C4-2B (cell line): Measurements from ENCODE around the gene SYNDIG1.

Source experiments
- H3K27ac ChIP-seq: fragments of 450-650 bp; 2 replicates; pipeline ENCODE4 v1.5.1; 2017
- CTCF ChIP-seq: fragments of 450-650 bp; conservative IDR thresholded peaks from 2 replicates; pipeline ENCODE4 v1.5.1; 2017; ENCODE audit warnings: mild to moderate bottlenecking
- ZFX ChIP-seq: fragments of 450-650 bp; IDR thresholded peaks from 2 replicates; pipeline ENCODE4 v1.6.1; 2017

Gene SYNDIG1

GRCh38 chr20:24600012-24600411 is 130.6 kb downstream of the SYNDIG1 start:
- H3K27ac ChIP-seq = no peak overlapping the region
- no peak for TF ChIP-seq ZFX
- TF ChIP-seq CTCF = peak; percentile 36

DNA sequence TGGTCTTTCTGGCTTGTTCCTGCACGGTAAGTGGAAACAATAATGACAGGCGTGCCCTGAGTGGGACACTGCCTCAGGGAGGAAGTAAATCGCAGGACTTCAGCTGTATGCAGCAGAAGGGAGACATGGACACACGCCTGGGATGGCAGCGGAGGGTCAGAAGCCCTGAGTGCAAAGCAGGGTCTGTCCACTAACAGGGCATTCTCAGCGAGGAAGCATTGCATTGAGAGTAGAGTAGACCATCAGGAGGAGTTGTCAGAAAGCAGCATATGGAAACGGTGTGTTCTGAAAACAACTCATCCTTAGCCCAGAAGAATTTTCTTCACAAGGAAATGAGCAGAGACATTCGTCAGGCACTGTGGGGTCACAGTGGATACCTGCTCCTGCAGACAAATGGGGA is 134.0 kb downstream of the SYNDIG1 start:
- no peak overlapping the region for H3K27ac ChIP-seq
- TF ChIP-seq CTCF (no peak), ZFX (no peak)

GRCh38 chr20:24604966-24605665 is 135.7 kb downstream of the SYNDIG1 start:
- TF ChIP-seq ZFX (no peak), CTCF (no peak)
- H3K27ac ChIP-seq = no peak overlapping the region

- no peak for TF ChIP-seq CTCF
- TF ChIP-seq ZFX = no peak
- H3K27ac ChIP-seq = no peak overlapping the region
Measured at GRCh38 chr20:24605937-24606455, 136.6 kb downstream of the SYNDIG1 start.

GRCh38 chr20:24607402-24607801 is 138.0 kb downstream of the SYNDIG1 start:
- TF ChIP-seq CTCF (no peak), ZFX (no peak)
- H3K27ac ChIP-seq = no peak overlapping the region

DNA sequence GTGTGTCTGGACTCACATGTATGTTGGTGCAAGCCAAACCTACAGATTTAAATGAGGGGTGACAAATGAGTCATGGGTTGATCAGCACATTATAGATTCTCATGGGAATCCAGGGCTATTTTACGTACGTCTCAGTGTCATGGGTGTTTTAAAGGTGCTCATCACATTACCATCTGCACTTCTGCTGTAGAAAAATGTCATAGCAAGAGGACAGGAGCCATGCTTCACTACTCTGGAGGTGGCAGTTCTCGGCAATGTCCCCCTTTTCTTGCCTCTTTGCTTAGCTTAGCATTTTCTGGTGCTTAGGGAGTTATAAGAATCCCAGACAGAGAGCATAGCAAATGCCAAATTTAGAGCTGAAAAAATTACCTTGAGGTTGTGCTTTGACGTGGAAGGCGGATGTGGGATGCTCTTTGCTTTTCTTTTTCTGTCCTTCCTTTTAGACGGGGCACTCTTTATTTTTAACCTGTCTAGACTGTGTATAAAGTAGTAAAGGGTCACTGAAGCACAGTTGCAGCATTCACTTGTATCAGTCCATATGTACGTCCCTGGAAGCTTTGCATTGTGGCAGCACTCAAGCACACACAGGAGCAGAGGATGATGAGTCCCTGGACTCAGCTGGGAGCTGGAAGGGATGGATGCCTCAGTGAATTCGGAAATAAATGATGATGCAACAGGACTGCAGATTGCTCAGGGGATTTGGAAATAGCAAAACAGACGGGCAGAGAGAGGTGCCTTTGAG is 139.7 kb downstream of the SYNDIG1 start:
- no peak overlapping the region for H3K27ac ChIP-seq
- TF ChIP-seq CTCF (no peak), ZFX (no peak)

GRCh38 chr20:24609757-24610156 is 140.3 kb downstream of the SYNDIG1 start:
- TF ChIP-seq ZFX (no peak), CTCF (no peak)
- no peak overlapping the region for H3K27ac ChIP-seq
